Omental fat pad (tissue), 4 donors: ENCODE measurements around the gene BOD1L1. TPM values are rescaled to one million over a fixed set of nuclear protein-coding genes. Genes with fewer than 3 reads are reported as not detected.

Experiments
- ATAC-seq: fragments of 150-250 bp; one replicate; pipeline ENCODE4 v1.9.1; 2016; ENCODE audit warnings: mild to moderate bottlenecking, moderate library complexity; ENCODE audit not compliant: low FRiP score
- DNase-seq: peaks from one replicate; pipeline ENCODE4 v3.0.0-alpha.2; 2019; ENCODE audit warnings: low spot score
- total RNA-seq, 4 donors: library from RNA; depleted of rRNA; stranded (reverse); fragments of >200 nt; gene quantifications; one replicate each; pipeline ENCODE4 v1.1.0, GENCODE V29; 2016
- TF ChIP-seq, protein P1 (sequence below), 3 donors: fragments of 450-650 bp; IDR thresholded peaks; one replicate each; pipeline ENCODE4 v1.5.1; 2016 to 2017; ENCODE audit warnings: antibody characterized with exemption in 3 of 3, mild to moderate bottlenecking in 3 of 3, moderate library complexity in 2 of 3

BOD1L1 gene
- total RNA-seq, 4 donors from 2014 or later = 34.2 to 65.9 (median 36.7) TPM

- DNase-seq (no peak), ATAC-seq (no peak)
- TF ChIP-seq, protein P1, sequence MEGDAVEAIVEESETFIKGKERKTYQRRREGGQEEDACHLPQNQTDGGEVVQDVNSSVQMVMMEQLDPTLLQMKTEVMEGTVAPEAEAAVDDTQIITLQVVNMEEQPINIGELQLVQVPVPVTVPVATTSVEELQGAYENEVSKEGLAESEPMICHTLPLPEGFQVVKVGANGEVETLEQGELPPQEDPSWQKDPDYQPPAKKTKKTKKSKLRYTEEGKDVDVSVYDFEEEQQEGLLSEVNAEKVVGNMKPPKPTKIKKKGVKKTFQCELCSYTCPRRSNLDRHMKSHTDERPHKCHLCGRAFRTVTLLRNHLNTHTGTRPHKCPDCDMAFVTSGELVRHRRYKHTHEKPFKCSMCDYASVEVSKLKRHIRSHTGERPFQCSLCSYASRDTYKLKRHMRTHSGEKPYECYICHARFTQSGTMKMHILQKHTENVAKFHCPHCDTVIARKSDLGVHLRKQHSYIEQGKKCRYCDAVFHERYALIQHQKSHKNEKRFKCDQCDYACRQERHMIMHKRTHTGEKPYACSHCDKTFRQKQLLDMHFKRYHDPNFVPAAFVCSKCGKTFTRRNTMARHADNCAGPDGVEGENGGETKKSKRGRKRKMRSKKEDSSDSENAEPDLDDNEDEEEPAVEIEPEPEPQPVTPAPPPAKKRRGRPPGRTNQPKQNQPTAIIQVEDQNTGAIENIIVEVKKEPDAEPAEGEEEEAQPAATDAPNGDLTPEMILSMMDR (IDR thresholded peaks at IDR 0.05) = no peak
Observed at GRCh38 chr4:13601848-13602247, 25.7 kb downstream of the BOD1L1 start.

DNA sequence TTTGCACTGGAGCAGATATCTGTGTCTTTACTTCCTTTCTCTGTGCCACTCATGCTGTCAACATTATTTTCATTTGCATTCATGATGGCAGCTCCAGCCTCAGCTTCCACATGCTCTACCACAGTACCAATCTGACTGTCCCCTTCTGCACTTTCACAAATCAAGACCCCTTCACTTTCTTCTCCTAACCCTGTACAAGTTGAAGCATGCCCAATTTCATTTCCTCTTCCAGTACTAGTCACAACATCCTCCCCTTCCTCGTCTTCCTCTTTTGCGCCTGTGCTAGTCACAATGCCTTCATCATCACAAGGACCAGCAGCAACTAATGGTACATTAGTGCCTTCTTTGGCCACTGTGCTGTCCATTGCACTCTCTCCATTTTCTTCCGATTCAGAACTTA is 26.5 kb downstream of the BOD1L1 start:
- TF ChIP-seq, protein P1 (IDR thresholded peaks at IDR 0.05) = no peak
- no peak for DNase-seq
- no peak for ATAC-seq

DNA sequence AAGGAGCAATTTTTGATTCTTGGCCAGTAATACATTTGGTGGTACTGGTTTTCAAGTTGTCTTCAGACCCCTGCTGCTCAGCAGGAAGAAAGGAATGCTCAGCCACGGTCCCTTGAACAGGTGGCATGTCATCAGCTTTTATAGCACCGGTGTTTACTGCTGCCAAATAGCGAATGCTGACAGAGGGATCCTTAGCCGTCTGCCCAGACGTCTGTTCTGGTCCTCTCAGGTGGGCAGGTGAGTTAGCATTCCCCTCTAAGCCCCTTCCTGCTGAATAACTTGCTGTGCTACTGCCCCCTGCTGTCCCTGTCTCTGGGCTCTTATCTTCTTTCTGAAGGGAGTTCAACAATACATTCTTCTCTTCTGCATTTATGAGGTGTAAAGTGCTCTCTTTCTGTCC is 28.4 kb downstream of the BOD1L1 start:
- ATAC-seq (no peak), DNase-seq (no peak)
- TF ChIP-seq, protein P1 (IDR thresholded peaks at IDR 0.05) = no peak

- no peak for DNase-seq
- no peak for ATAC-seq
- TF ChIP-seq, protein P1 (IDR thresholded peaks at IDR 0.05) = no peak
Observed at GRCh38 chr4:13597604-13598003, 29.9 kb downstream of the BOD1L1 start.

GRCh38 chr4:13597141-13597540 is 30.4 kb downstream of the BOD1L1 start:
- ATAC-seq = no peak
- TF ChIP-seq, protein P1 (IDR thresholded peaks at IDR 0.05) = no peak
- DNase-seq = no peak

DNA sequence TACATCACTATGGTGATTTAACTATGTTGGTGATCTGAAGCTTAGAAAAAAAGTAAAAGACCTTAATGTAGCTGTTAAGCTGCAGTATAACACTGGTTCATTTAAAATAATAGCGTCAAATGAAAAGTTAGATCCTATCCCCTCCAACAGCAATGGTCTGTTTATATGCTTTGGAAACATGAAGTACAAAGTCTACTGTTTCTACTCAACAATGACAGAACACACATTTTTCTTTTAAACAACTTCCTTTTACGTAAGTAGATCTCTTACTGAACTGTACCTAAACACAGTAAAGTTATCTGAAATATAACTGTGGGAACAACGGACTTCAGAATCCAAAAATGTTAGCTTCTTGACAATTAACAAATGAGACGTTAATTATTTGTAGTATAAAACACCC is 35.3 kb downstream of the BOD1L1 start:
- no peak for ATAC-seq

GRCh38 chr4:13590766-13591165 is 36.8 kb downstream of the BOD1L1 start:
- TF ChIP-seq, protein P1 (IDR thresholded peaks at IDR 0.05) = no peak
- ATAC-seq (no peak), DNase-seq (no peak)

More for the DNA sequence above, 35.3 kb downstream of the BOD1L1 start:
- no peak for DNase-seq
- TF ChIP-seq, protein P1 (IDR thresholded peaks at IDR 0.05) = no peak
